Activated naive CD4-positive, alpha-beta T cell treated with anti-CD3 and anti-CD28 coated beads, Interleukin-2, amount 10 ng/mL, durations not matched to agents 7 days and 5 days (primary cell): ENCODE results near the gene MMP23B.

Experiments used
- CTCF ChIA-PET: fragments of 350-600 bp; sonication (Branson Sonifier 250); formaldehyde crosslinking; loops from one replicate; lab custom pipeline; 2021; ENCODE audit warnings: antibody characterized with exemption; lab: Charles Lee
- DNase-seq: peaks from one replicate; pipeline ENCODE4 v3.0.0-alpha.2; 2020
- H3K27ac Mint-ChIP-seq: one replicate; pipeline ENCODE4 v1.8.0; 2021; ENCODE audit warnings: mild to moderate bottlenecking, moderate library complexity, mixed read lengths
- H3K27me3 Mint-ChIP-seq: one replicate; pipeline ENCODE4 v1.8.0; 2021; ENCODE audit warnings: mild to moderate bottlenecking, mixed read lengths
- H3K36me3 Mint-ChIP-seq: one replicate; pipeline ENCODE4 v1.8.0; 2021; ENCODE audit warnings: mixed read lengths
- H3K4me1 Mint-ChIP-seq: one replicate; pipeline ENCODE4 v1.8.0; 2021; ENCODE audit warnings: mixed read lengths
- H3K4me3 Mint-ChIP-seq: one replicate; pipeline ENCODE4 v1.8.0; 2021; ENCODE audit warnings: mild to moderate bottlenecking, moderate library complexity, mixed read lengths
- H3K9me3 Mint-ChIP-seq: one replicate; pipeline ENCODE4 v1.8.0; 2021; ENCODE audit warnings: mixed read lengths

Gene MMP23B

GRCh38 chr1:1612104-1612400 is 19.9 kb upstream of the MMP23B start:
- H3K27me3 Mint-ChIP-seq: no peaks in the 10 kb centered on the region
- no peaks in the 10 kb centered on the region for H3K9me3 Mint-ChIP-seq
- CTCF ChIA-PET: no interaction called here
- no peak for DNase-seq
- peaks cover 14% of the 10 kb centered on the region for H3K36me3 Mint-ChIP-seq
- peak overlapping the region; percentile 1 for H3K27ac Mint-ChIP-seq
- H3K4me1 Mint-ChIP-seq: peaks cover 38% of the 10 kb centered on the region
- H3K4me3 Mint-ChIP-seq: no peak overlapping the region

- H3K9me3 Mint-ChIP-seq: no peaks in the 10 kb centered on the region
- H3K27ac Mint-ChIP-seq: peak overlapping the region; percentile 98
- CTCF ChIA-PET: no interaction called here
- H3K27me3 Mint-ChIP-seq: no peaks in the 10 kb centered on the region
- peaks cover 19% of the 10 kb centered on the region for H3K36me3 Mint-ChIP-seq
- H3K4me1 Mint-ChIP-seq: peaks cover 35% of the 10 kb centered on the region
- no peak for DNase-seq
- peak overlapping the region; percentile 87 for H3K4me3 Mint-ChIP-seq
Observed at GRCh38 chr1:1613509-1614082, 18.4 kb upstream of the MMP23B start.

- Mint-ChIP-seq H3K4me1 (peaks cover 35% of the 10 kb centered on the region), H3K27me3 (no peaks in the 10 kb centered on the region), H3K27ac (peak overlapping the region; percentile 98), H3K9me3 (no peaks in the 10 kb centered on the region), H3K36me3 (peaks cover 19% of the 10 kb centered on the region), H3K4me3 (peak overlapping the region; percentile 87)
- DNase-seq: peak; percentile 68
- CTCF ChIA-PET: interaction anchor here (0.7 kb wide), 1 partner anchor 11 kb away, joined by 3 read pairs; no protein-coding TSS in a partner anchor
Observed at GRCh38 chr1:1614204-1614953, 17.6 kb upstream of the MMP23B start.

GRCh38 chr1:1614954-1615255 is 17.1 kb upstream of the MMP23B start:
- Mint-ChIP-seq H3K9me3 (no peaks in the 10 kb centered on the region), H3K4me3 (peak overlapping the region; percentile 87), H3K27ac (peak overlapping the region; percentile 98), H3K4me1 (peaks cover 35% of the 10 kb centered on the region), H3K36me3 (peaks cover 19% of the 10 kb centered on the region), H3K27me3 (no peaks in the 10 kb centered on the region)
- CTCF ChIA-PET: interaction anchor here (0.7 kb wide), 1 partner anchor 11 kb away, joined by 3 read pairs; no protein-coding TSS in a partner anchor
- no peak for DNase-seq

GRCh38 chr1:1615256-1616044 is 16.5 kb upstream of the MMP23B start, which contains the start of gene MIB2:
MIB2 (plus strand) TSS chr1:1615500; CDS start chr1:1623453, 7,953 bp downstream.
- H3K9me3 Mint-ChIP-seq: no peaks in the 10 kb centered on the region
- H3K4me3 Mint-ChIP-seq: peak within 1 kb of the TSS; percentile 87
- H3K27me3 Mint-ChIP-seq: no peaks in the 10 kb centered on the region
- CTCF ChIA-PET: interaction anchor here (0.7 kb wide), 1 partner anchor 12 kb away, joined by 3 read pairs; no protein-coding TSS in a partner anchor
- H3K36me3 Mint-ChIP-seq: peaks cover 19% of the 10 kb centered on the region
- peaks cover 35% of the 10 kb centered on the region for H3K4me1 Mint-ChIP-seq
- peak within 1 kb of the TSS; percentile 98 for H3K27ac Mint-ChIP-seq
- peak; percentile 97 for DNase-seq

GRCh38 chr1:1616045-1616790 is 15.8 kb upstream of the MMP23B start:
- peaks cover 19% of the 10 kb centered on the region for H3K36me3 Mint-ChIP-seq
- H3K9me3 Mint-ChIP-seq: no peaks in the 10 kb centered on the region
- peak; percentile 64 for DNase-seq
- H3K4me3 Mint-ChIP-seq: peak overlapping the region; percentile 82
- CTCF ChIA-PET: no interaction called here
- peak overlapping the region; percentile 85 for H3K27ac Mint-ChIP-seq
- H3K27me3 Mint-ChIP-seq: no peaks in the 10 kb centered on the region
- H3K4me1 Mint-ChIP-seq: peaks cover 31% of the 10 kb centered on the region

GRCh38 chr1:1616838-1617237 is 15.1 kb upstream of the MMP23B start:
- Mint-ChIP-seq H3K36me3 (peaks cover 19% of the 10 kb centered on the region), H3K27ac (peak overlapping the region; percentile 85), H3K27me3 (no peaks in the 10 kb centered on the region), H3K4me1 (peaks cover 30% of the 10 kb centered on the region), H3K9me3 (no peaks in the 10 kb centered on the region), H3K4me3 (peak overlapping the region; percentile 82)
- CTCF ChIA-PET: no interaction called here
- no peak for DNase-seq

GRCh38 chr1:1617516-1617915 is 14.5 kb upstream of the MMP23B start:
- Mint-ChIP-seq H3K27me3 (no peaks in the 10 kb centered on the region), H3K27ac (peak overlapping the region; percentile 85), H3K36me3 (peaks cover 15% of the 10 kb centered on the region), H3K4me1 (peaks cover 26% of the 10 kb centered on the region), H3K4me3 (peak overlapping the region; percentile 82), H3K9me3 (no peaks in the 10 kb centered on the region)
- CTCF ChIA-PET: no interaction called here
- no peak for DNase-seq

GRCh38 chr1:1617925-1618324 is 14.0 kb upstream of the MMP23B start:
- no peak for DNase-seq
- no peaks in the 10 kb centered on the region for H3K27me3 Mint-ChIP-seq
- CTCF ChIA-PET: no interaction called here
- no peaks in the 10 kb centered on the region for H3K9me3 Mint-ChIP-seq
- peaks cover 15% of the 10 kb centered on the region for H3K36me3 Mint-ChIP-seq
- H3K27ac Mint-ChIP-seq: no peak overlapping the region
- H3K4me1 Mint-ChIP-seq: peaks cover 26% of the 10 kb centered on the region
- peak overlapping the region; percentile 82 for H3K4me3 Mint-ChIP-seq

GRCh38 chr1:1618396-1619068 is 13.4 kb upstream of the MMP23B start:
- H3K27ac Mint-ChIP-seq: no peak overlapping the region
- peaks cover 14% of the 10 kb centered on the region for H3K36me3 Mint-ChIP-seq
- no peak for DNase-seq
- no peak overlapping the region for H3K4me3 Mint-ChIP-seq
- H3K4me1 Mint-ChIP-seq: peaks cover 24% of the 10 kb centered on the region
- no peaks in the 10 kb centered on the region for H3K27me3 Mint-ChIP-seq
- CTCF ChIA-PET: no interaction called here
- H3K9me3 Mint-ChIP-seq: no peaks in the 10 kb centered on the region

GRCh38 chr1:1619917-1620361 is 12.0 kb upstream of the MMP23B start:
- CTCF ChIA-PET: no interaction called here
- H3K27ac Mint-ChIP-seq: no peak overlapping the region
- H3K4me1 Mint-ChIP-seq: peaks cover 11% of the 10 kb centered on the region
- H3K4me3 Mint-ChIP-seq: no peak overlapping the region
- peaks cover 6% of the 10 kb centered on the region for H3K36me3 Mint-ChIP-seq
- no peaks in the 10 kb centered on the region for H3K27me3 Mint-ChIP-seq
- no peak for DNase-seq
- H3K9me3 Mint-ChIP-seq: no peaks in the 10 kb centered on the region

GRCh38 chr1:1620433-1621139 is 11.4 kb upstream of the MMP23B start:
- no peaks in the 10 kb centered on the region for H3K27me3 Mint-ChIP-seq
- H3K4me1 Mint-ChIP-seq: peaks cover 11% of the 10 kb centered on the region
- no peaks in the 10 kb centered on the region for H3K9me3 Mint-ChIP-seq
- CTCF ChIA-PET: no interaction called here
- H3K4me3 Mint-ChIP-seq: no peak overlapping the region
- H3K36me3 Mint-ChIP-seq: peaks cover 6% of the 10 kb centered on the region
- H3K27ac Mint-ChIP-seq: no peak overlapping the region
- no peak for DNase-seq
